Transverse colon (tissue), 3 donors: ENCODE measurements around the gene TYMS.

Source experiments
- CTCF ChIP-seq, 5 experiments: fragments of 200-600 bp in 3 of 5; fragments of 450-650 bp in 2 of 5; sonication (generic) in 3 of 5; IDR thresholded peaks; 1 replicate in 2 of 5; 2 replicates in 3 of 5; pipeline ENCODE4 v1.5.1; 2016 to 2017; ENCODE audit warnings: antibody characterized with exemption in 5 of 5, inconsistent platforms in 3 of 5, mild to moderate bottlenecking in 2 of 5, moderate library complexity in 1 of 5
- EP300 ChIP-seq: sonication (generic); formaldehyde crosslinking; IDR thresholded peaks from one replicate; pipeline ENCODE4 v1.6.1; 2017; ENCODE audit warnings: antibody characterized with exemption, low read depth

GRCh38 chr18:612156-612555 is 45.3 kb upstream of the TYMS start:
- no peak for TF ChIP-seq CTCF (IDR thresholded peaks at IDR 0.05)
- TF ChIP-seq EP300, result no peak
